Esophagus squamous epithelium (tissue), 5 donors: ENCODE results near the gene SLC2A6. TPM values are rescaled to one million over a fixed set of nuclear protein-coding genes. Genes with fewer than 3 reads are reported as not detected.

ENCODE experiments used
- DNase-seq: peaks from one replicate; lab custom pipeline; 2025; lab: John Stamatoyannopoulos, UW
- H3K27ac ChIP-seq, 4 donors: fragments of 200-600 bp; sonication (generic); one replicate each; pipeline ENCODE4 v1.5.1; 2016 to 2019; ENCODE audit warnings: mild to moderate bottlenecking in 1 of 4
- H3K27me3 ChIP-seq, 4 donors: fragments of 200-600 bp; sonication (generic); 1 replicate in 3 of 4; 2 replicates in 1 of 4; pipeline versions ENCODE4 v1.5.1 to v1.6.0; 2017 to 2021; ENCODE audit warnings: antibody characterized with exemption in 1 of 4
- H3K36me3 ChIP-seq, 3 donors: fragments of 200-600 bp; sonication (generic); one replicate each; pipeline ENCODE4 v1.5.1; 2016 to 2019
- H3K4me1 ChIP-seq, 3 donors: fragments of 200-600 bp; sonication (generic); one replicate each; pipeline ENCODE4 v1.5.1; 2017 to 2019
- H3K4me3 ChIP-seq, 4 donors: fragments of 200-600 bp; sonication (generic); 1 replicate in 3 of 4; 2 replicates in 1 of 4; pipeline ENCODE4 v1.5.1; 2016 to 2019; ENCODE audit warnings: mild to moderate bottlenecking in 2 of 4, moderate library complexity in 1 of 4
- H3K9me3 ChIP-seq, 3 donors: fragments of 200-600 bp; sonication (generic); one replicate each; pipeline ENCODE4 v1.5.1; 2016 to 2019
- POLR2A ChIP-seq, 4 donors: fragments of 450-650 bp; IDR thresholded peaks; one replicate each; pipeline ENCODE4 v1.6.1; 2017; ENCODE audit warnings: antibody characterized with exemption in 4 of 4, mild to moderate bottlenecking in 4 of 4, moderate library complexity in 3 of 4
- WGBS, 2 donors: methylation state at CpG; one replicate each; pipeline ENCODE4 v1.1.5; 2018; 5-methylcytosine and 5-hydroxymethylcytosine counted together
- intact Hi-C: fragments of 100-400 bp; cut with DNase I; formaldehyde crosslinking; loops from one replicate; pipeline ENCODE4 v1.15.0; 2022
- total RNA-seq, 4 donors: library from RNA; depleted of rRNA; stranded (reverse); fragments of >200 nt; gene quantifications; one replicate each; pipeline ENCODE4 v1.1.0, GENCODE V29; 2016
- TF ChIP-seq, protein P1 (sequence below), 6 experiments: fragments of 450-650 bp in 4 of 6; fragments of 200-600 bp in 2 of 6; sonication (generic) in 2 of 6; IDR thresholded peaks; one replicate each; pipeline ENCODE4 v1.5.1; 2016 to 2019; ENCODE audit warnings: antibody characterized with exemption in 6 of 6, mild to moderate bottlenecking in 4 of 6, moderate library complexity in 4 of 6
- donor health status: DM: yes; HTN: yes; CAD: no.

Gene SLC2A6
- total RNA-seq, 4 donors from 2014 or later = 0.42 to 1.1 (median 0.85) TPM

DNA sequence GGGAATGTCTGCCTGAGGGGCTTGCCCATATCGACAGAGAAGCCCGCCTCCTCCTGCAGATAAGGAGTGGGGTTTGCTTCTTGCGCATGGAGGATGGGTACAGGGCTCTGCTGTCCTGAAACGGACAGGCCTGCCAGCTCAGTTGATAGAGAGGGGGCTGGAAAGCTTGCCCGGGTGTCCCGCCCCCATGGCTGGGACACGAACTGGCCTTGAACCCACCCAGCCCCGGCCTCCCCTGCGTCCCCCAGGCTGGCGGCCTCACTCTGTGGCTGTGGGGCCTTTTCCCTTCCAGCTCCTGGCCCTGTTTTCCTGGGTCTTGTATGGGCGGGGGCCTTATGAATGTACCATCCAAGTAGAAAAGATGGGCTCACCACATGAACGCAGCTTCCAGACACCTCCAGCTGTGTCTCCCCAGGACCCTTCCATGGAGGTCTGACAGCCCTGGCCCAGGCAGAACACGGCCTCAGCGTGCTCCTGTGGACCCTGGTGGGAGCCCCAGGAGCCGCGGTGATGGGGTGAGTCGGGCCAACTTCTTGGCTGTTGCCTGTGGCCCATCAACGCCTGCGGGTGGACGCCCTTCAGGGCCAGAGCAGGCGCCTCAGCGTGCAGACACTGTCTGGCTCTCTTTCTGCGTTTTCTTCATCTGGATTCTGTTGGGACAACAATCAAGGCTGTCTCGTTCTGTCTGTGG is 15.9 kb upstream of the SLC2A6 start:
- Histone ChIP-seq H3K4me1 (peaks cover 7 to 20% (median 20%) of the 10 kb centered on the region in 3 donors), H3K9me3 (no peaks in the 10 kb centered on the region), H3K36me3 (no peaks in the 10 kb centered on the region), H3K27ac (no peak overlapping the region), H3K27me3 (peaks cover 0 to 49% (median 0%) of the 10 kb centered on the region in 4 donors), H3K4me3 (no peak overlapping the region)
- DNase-seq = no peak
- WGBS, 2 donors = 90 to 100% methylated on average over 1 to 4 of the region's 24 CpGs
- TF ChIP-seq POLR2A (IDR thresholded peaks at IDR 0.05) = no peak
- TF ChIP-seq, protein P1, sequence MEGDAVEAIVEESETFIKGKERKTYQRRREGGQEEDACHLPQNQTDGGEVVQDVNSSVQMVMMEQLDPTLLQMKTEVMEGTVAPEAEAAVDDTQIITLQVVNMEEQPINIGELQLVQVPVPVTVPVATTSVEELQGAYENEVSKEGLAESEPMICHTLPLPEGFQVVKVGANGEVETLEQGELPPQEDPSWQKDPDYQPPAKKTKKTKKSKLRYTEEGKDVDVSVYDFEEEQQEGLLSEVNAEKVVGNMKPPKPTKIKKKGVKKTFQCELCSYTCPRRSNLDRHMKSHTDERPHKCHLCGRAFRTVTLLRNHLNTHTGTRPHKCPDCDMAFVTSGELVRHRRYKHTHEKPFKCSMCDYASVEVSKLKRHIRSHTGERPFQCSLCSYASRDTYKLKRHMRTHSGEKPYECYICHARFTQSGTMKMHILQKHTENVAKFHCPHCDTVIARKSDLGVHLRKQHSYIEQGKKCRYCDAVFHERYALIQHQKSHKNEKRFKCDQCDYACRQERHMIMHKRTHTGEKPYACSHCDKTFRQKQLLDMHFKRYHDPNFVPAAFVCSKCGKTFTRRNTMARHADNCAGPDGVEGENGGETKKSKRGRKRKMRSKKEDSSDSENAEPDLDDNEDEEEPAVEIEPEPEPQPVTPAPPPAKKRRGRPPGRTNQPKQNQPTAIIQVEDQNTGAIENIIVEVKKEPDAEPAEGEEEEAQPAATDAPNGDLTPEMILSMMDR (IDR thresholded peaks at IDR 0.05) = no peak
- intact Hi-C loops = no loop called here

DNA sequence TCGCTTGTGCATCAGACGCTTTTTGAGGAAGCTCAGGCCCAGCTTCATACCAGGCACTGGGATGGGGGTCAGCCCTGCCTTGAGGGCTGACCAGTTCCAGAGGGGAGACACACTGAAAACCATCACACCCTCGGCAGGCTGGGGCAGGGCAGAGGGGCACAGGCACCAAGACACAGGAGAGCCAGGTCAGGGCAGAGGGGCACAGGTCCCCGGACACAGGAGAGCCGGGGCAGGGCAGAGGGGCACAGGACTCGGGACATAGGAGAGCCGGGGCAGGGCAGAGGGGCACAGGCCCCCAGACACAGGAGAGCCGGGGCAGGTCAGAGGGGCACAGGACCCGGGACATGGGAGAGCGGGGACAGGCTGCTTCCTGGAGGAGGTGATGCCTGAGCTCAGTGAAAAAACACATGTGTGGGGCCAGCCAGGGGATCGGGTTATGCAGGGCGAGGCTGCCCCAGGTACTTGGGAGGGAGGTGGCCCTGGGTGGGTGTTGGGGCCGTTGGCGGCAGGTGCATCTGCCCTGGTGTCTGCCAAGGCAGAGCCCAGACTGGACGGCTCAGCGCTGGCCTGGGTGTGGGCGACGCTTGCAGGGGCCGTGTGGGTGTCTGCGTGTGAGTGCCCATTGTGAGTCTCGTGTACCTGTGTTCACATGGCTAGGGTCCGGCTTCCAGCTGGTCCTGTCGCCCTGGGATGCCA is 15.1 kb upstream of the SLC2A6 start:
- H3K4me1 ChIP-seq = peaks cover 7 to 20% (median 20%) of the 10 kb centered on the region in 3 donors
- TF ChIP-seq, protein P1 (IDR thresholded peaks at IDR 0.05) = no peak
- no peak for TF ChIP-seq POLR2A (IDR thresholded peaks at IDR 0.05)
- H3K9me3 ChIP-seq = no peaks in the 10 kb centered on the region
- intact Hi-C loops = no loop called here
- no peak overlapping the region for H3K4me3 ChIP-seq
- H3K36me3 ChIP-seq = no peaks in the 10 kb centered on the region
- DNase-seq = no peak
- H3K27ac ChIP-seq = no peak overlapping the region
- 77 to 91% methylated on average over 9 to 14 of the region's 23 CpGs for WGBS, 2 donors
- H3K27me3 ChIP-seq = peaks cover 0 to 48% (median 0%) of the 10 kb centered on the region in 4 donors

DNA sequence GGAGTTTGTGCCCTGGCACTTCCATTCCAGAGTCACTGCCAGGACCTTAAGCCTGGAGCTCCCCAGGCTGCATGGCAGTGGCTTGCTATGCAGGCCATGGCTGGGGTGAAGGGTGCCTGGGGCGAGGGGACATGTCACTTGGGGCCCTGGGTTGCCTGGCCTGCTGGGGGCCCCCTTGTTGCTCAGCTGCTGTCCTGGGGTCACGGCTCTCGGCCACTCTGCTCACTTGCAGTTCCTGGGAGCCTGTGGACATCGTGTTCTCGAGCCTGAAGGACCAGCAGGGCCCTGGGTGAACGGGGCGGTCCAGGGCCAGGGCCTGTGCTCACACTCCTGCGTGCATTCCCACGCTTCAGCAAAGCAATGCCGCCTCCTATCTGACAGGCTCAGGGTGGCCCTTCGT is 14.5 kb upstream of the SLC2A6 start:
- Histone ChIP-seq H3K4me1 (peaks cover 7 to 20% (median 20%) of the 10 kb centered on the region in 3 donors), H3K4me3 (no peak overlapping the region), H3K9me3 (no peaks in the 10 kb centered on the region), H3K27me3 (peaks cover 0 to 42% (median 0%) of the 10 kb centered on the region in 4 donors), H3K27ac (peak overlapping the region in 1 of 4 donors; percentile 74), H3K36me3 (no peaks in the 10 kb centered on the region)
- intact Hi-C loops = no loop called here
- no peak for DNase-seq
- WGBS, 2 donors = 100% methylated on average over 2 of the region's 11 CpGs; no CpG with 5 or more reads in 1 of the 2 donors
- TF ChIP-seq, protein P1 (IDR thresholded peaks at IDR 0.05) = no peak
- TF ChIP-seq POLR2A (IDR thresholded peaks at IDR 0.05) = no peak

DNA sequence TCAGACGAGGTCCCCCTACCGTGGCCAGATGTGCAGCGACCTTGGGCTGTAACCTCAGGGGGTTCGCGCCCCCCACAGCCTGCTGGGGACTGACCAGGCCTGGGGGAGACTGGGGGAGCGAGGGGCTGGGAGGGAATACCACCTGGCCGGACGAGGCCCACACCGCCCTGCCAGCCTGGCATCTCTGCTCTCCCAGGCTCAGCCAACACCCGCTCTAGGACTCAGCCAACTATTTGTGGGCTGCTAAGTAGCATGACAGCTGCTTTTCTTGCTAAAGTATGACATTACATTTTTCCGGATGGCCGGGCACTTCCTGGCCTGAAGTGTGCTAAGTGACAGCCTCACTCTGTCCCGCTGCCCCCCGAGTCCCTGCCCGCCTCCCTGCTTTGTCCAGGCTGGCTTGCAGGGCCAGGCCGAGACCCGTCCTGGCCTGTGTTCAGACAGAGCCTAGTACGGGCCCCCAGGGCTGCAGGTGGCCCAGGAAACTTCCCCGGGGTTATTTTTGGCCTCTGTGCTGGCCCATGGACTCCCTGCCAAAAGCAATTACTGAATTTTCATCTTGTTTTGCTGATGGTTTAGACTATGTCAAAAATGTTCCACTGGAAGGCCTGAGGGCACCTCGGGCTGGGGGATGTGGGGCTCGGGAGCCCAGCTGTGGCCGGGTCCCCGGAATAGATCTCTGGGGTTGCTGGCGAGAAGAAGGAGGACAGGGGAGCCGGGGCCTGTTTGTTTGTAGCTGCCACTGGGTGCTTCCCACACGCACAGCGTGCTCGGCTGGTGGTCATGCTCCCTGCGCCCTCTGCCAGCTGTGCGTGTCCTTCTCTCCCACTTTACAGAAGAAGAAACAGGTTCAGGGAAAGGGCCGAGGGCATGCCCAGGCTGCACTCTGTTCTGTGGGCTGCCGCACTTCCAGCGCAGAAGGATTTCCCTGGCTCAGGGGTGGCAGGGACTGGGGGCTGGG is 13.4 kb upstream of the SLC2A6 start:
- H3K27ac ChIP-seq = peak overlapping the region in 2 of 4 donors; percentile 58 to 74
- TF ChIP-seq, protein P1 (IDR thresholded peaks at IDR 0.05) = no peak
- no peak for TF ChIP-seq POLR2A (IDR thresholded peaks at IDR 0.05)
- peaks cover 0 to 43% (median 0%) of the 10 kb centered on the region in 4 donors for H3K27me3 ChIP-seq
- H3K4me1 ChIP-seq = peaks cover 7 to 25% (median 20%) of the 10 kb centered on the region in 3 donors
- H3K4me3 ChIP-seq = no peak overlapping the region
- DNase-seq = no peak
- intact Hi-C loops = no loop called here
- no peaks in the 10 kb centered on the region for H3K36me3 ChIP-seq
- WGBS, 2 donors = 26 to 36% methylated on average over 12 to 21 of the region's 33 CpGs
- no peaks in the 10 kb centered on the region for H3K9me3 ChIP-seq
